Left renal pelvis (tissue), 4 donors: ENCODE results near the gene GCGR. TPM values are rescaled to one million over a fixed set of nuclear protein-coding genes. Genes with fewer than 3 reads are reported as not detected.

Source experiments
- DNase-seq, 4 donors: peaks; one replicate each; pipeline ENCODE4 v3.0.0-alpha.2; 2013; ENCODE audit warnings: low read depth in 4 of 4, low spot score in 3 of 4
- polyA plus RNA-seq, 4 donors: library from polyadenylated mRNA; unstranded; fragments of 120-200 nt; gene quantifications; one replicate each; pipeline ENCODE4 v1.2.1, GENCODE V29; 2013; ENCODE audit not compliant: insufficient read length in 4 of 4

Gene GCGR
- polyA plus RNA-seq, 4 donors: 1.2 to 18.6 (median 9.1) TPM

GRCh38 chr17:81811705-81812570 is 8.0 kb downstream of the GCGR start:
- no peak for DNase-seq

GRCh38 chr17:81812571-81813370 is 8.8 kb downstream of the GCGR start:
- DNase-seq: no peak

- DNase-seq: no peak
Observed at GRCh38 chr17:81813371-81813684, 9.4 kb downstream of the GCGR start.

- DNase-seq: no peak
Observed at GRCh38 chr17:81813861-81814683, 10.1 kb downstream of the GCGR start.

- DNase-seq: peak; percentile 48 to 61 (median 55)
Observed at GRCh38 chr17:81814748-81815645, 11.0 kb downstream of the GCGR start.

GRCh38 chr17:81815646-81815986 is 11.7 kb downstream of the GCGR start:
- DNase-seq: no peak

GRCh38 chr17:81817758-81818147 is 13.8 kb downstream of the GCGR start:
- no peak for DNase-seq

- no peak for DNase-seq
Observed at GRCh38 chr17:81819708-81820107, 15.8 kb downstream of the GCGR start.

GRCh38 chr17:81821147-81821546 is 17.2 kb downstream of the GCGR start:
- DNase-seq: no peak

GRCh38 chr17:81821603-81822311 is 17.8 kb downstream of the GCGR start:
- DNase-seq: no peak

GRCh38 chr17:81822312-81822637 is 18.3 kb downstream of the GCGR start:
- DNase-seq: no peak

- no peak for DNase-seq
Observed at GRCh38 chr17:81822996-81823819, 19.3 kb downstream of the GCGR start.

GRCh38 chr17:81823820-81824550 is 20.0 kb downstream of the GCGR start:
- DNase-seq: no peak

GRCh38 chr17:81824595-81824994 is 20.6 kb downstream of the GCGR start:
- no peak for DNase-seq

- DNase-seq: no peak
Observed at GRCh38 chr17:81825841-81826466, 22.0 kb downstream of the GCGR start.

- DNase-seq: no peak
Observed at GRCh38 chr17:81828656-81829055, 24.7 kb downstream of the GCGR start.

- DNase-seq: no peak
Observed at GRCh38 chr17:81829858-81830257, 25.9 kb downstream of the GCGR start.

GRCh38 chr17:81831563-81831956 is 27.6 kb downstream of the GCGR start:
- no peak for DNase-seq
